GM19395 (cell line): ENCODE measurements around the gene TPRN.
A peak's percentile ranks its signal among the peaks of the same experiment; 100 is the strongest.

Experiments
- ATAC-seq: cut with Tn5 transposase; IDR thresholded peaks from one replicate; pipeline ENCODE4 v1.9.1; 2021; ENCODE audit warnings: mild to moderate bottlenecking, moderate library complexity; ENCODE audit not compliant: unreplicated experiment

TPRN gene

GRCh38 chr9:137162505-137163364 lies 37.8 kb downstream of the TPRN start:
- ATAC-seq, result no peak

GRCh38 chr9:137161558-137162486 lies 38.7 kb downstream of the TPRN start:
- ATAC-seq, result no peak

GRCh38 chr9:137160716-137161557 lies 39.6 kb downstream of the TPRN start:
- no peak for ATAC-seq

- ATAC-seq, result no peak
Measured at GRCh38 chr9:137160054-137160425, 40.5 kb downstream of the TPRN start.

GRCh38 chr9:137159105-137160053 lies 41.2 kb downstream of the TPRN start:
- ATAC-seq, result no peak

- ATAC-seq, result no peak
Measured at GRCh38 chr9:137158625-137159024, 41.9 kb downstream of the TPRN start.

GRCh38 chr9:137157618-137158415 lies 42.7 kb downstream of the TPRN start:
- ATAC-seq, result no peak

GRCh38 chr9:137156567-137157375 lies 43.8 kb downstream of the TPRN start:
- no peak for ATAC-seq

GRCh38 chr9:137152844-137153405 lies 47.6 kb downstream of the TPRN start:
- no peak for ATAC-seq

- peak; percentile 29 for ATAC-seq
Measured at GRCh38 chr9:137150617-137151457, 49.7 kb downstream of the TPRN start.

GRCh38 chr9:137149942-137150616 lies 50.5 kb downstream of the TPRN start:
- peak; percentile 46 for ATAC-seq

- ATAC-seq, result no peak
Measured at GRCh38 chr9:137149363-137149762, 51.2 kb downstream of the TPRN start.

GRCh38 chr9:137148661-137149060 lies 51.9 kb downstream of the TPRN start:
- no peak for ATAC-seq

- ATAC-seq, result no peak
Measured at GRCh38 chr9:137148242-137148641, 52.3 kb downstream of the TPRN start.

- no peak for ATAC-seq
Measured at GRCh38 chr9:137147793-137148160, 52.8 kb downstream of the TPRN start.

- ATAC-seq, result no peak
Measured at GRCh38 chr9:137147091-137147792, 53.3 kb downstream of the TPRN start.
